AG10803 (cell line): Measurements from ENCODE around the gene ACTR3.
A peak's percentile ranks its signal among the peaks of the same experiment; 100 is the strongest.

Experiments used
- DNase-seq: peaks from one replicate; pipeline ENCODE4 v3.0.0; 2010; ENCODE audit warnings: low read depth
- H3K4me3 ChIP-seq: 2 replicates; pipeline ENCODE4 v1.5.1; 2011; ENCODE audit warnings: mild to moderate bottlenecking, low read length, control low read depth
- CTCF ChIP-seq: conservative IDR thresholded peaks from 2 replicates; pipeline ENCODE4 v1.5.1; 2011; ENCODE audit warnings: mild to moderate bottlenecking, low read length, control low read depth, inconsistent platforms

Gene ACTR3

GRCh38 chr2:113961000-113961399, 71.1 kb downstream of the ACTR3 start:
- TF ChIP-seq CTCF: no peak
- DNase-seq: no peak
- H3K4me3 ChIP-seq: no peak overlapping the region

GRCh38 chr2:113962692-113963480, 73.0 kb downstream of the ACTR3 start:
- DNase-seq: peak; percentile 61
- no peak overlapping the region for H3K4me3 ChIP-seq
- no peak for TF ChIP-seq CTCF

- TF ChIP-seq CTCF: peak; percentile 30
- no peak overlapping the region for H3K4me3 ChIP-seq
- DNase-seq: peak; percentile 29
Measured at GRCh38 chr2:113963965-113964364, 74.1 kb downstream of the ACTR3 start.

GRCh38 chr2:113964436-113964835, 74.5 kb downstream of the ACTR3 start:
- no peak overlapping the region for H3K4me3 ChIP-seq
- peak; percentile 48 for DNase-seq
- no peak for TF ChIP-seq CTCF

- H3K4me3 ChIP-seq: no peak overlapping the region
- TF ChIP-seq CTCF: no peak
- DNase-seq: no peak
Measured at GRCh38 chr2:113965228-113965627, 75.3 kb downstream of the ACTR3 start.

GRCh38 chr2:113965644-113966043, 75.8 kb downstream of the ACTR3 start:
- no peak overlapping the region for H3K4me3 ChIP-seq
- TF ChIP-seq CTCF: peak; percentile 47
- peak; percentile 16 for DNase-seq

- H3K4me3 ChIP-seq: no peak overlapping the region
- DNase-seq: no peak
- no peak for TF ChIP-seq CTCF
Measured at GRCh38 chr2:113966171-113966570, 76.3 kb downstream of the ACTR3 start.
